Fibroblast of skin of right biceps (primary cell): ENCODE results near the gene ABLIM2.

Experiments used
- DNase-seq: peaks from one replicate; pipeline ENCODE4 v3.0.0-alpha.2; 2013

ABLIM2 gene

DNA sequence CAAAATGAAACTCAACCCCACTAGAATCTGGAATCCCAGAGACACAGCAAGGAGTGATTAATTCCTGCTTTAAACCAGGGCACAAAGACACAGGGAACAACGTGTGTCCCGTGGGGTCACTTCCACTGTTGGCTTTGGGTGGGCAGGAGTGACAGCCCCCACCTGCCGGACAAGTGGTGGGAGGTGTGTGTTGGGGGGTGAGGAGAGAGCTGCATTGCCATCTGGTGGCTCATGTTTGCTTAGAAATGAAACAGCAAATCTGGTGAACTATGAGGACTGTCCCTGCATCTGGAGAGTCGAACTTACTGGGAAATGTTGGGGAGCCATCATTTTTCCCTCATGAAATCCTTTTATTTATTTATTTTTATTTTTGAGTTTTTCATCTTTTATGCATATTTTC lies 143.1 kb downstream of the ABLIM2 start:
- peak; percentile 8 for DNase-seq

DNA sequence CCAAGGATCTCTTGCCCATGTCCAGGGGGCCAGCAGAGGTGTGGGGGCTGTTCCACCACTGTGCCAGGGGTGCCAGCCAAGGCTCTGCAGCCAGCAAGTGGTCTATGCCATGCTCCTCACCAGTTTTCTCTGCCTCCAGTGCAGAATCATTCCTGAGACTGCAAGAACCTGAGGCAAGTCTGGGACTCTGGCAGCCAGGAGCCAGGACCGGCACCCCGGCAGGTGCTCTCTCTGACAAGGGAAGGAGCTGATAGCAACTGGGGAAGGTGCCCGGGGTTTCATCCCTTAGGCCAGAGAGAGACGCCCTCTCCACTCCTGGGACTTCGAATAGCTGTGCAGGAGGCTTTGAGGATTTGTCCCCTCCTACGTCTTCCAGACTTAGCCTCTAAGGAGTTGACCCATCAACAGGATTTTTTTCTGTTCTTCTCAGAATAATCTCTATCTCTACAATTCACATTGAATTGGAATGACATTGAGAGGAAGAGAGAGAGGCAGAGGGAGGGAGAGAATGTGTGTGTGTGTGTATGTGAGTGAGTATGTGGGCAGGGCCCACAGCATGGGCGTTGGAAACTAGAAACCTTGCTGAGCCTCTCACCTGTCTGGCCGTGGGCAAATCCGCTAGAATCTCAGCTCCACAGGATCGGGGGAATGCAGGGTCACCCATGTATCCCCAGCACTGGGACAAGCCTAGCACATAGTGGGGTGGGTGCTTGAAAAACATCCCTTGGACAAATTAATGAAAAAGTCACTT lies 144.5 kb downstream of the ABLIM2 start:
- DNase-seq: no peak

GRCh38 chr4:8012517-8012916 lies 146.1 kb downstream of the ABLIM2 start:
- no peak for DNase-seq

GRCh38 chr4:8010618-8011017 lies 148.0 kb downstream of the ABLIM2 start:
- peak; percentile 66 for DNase-seq

DNA sequence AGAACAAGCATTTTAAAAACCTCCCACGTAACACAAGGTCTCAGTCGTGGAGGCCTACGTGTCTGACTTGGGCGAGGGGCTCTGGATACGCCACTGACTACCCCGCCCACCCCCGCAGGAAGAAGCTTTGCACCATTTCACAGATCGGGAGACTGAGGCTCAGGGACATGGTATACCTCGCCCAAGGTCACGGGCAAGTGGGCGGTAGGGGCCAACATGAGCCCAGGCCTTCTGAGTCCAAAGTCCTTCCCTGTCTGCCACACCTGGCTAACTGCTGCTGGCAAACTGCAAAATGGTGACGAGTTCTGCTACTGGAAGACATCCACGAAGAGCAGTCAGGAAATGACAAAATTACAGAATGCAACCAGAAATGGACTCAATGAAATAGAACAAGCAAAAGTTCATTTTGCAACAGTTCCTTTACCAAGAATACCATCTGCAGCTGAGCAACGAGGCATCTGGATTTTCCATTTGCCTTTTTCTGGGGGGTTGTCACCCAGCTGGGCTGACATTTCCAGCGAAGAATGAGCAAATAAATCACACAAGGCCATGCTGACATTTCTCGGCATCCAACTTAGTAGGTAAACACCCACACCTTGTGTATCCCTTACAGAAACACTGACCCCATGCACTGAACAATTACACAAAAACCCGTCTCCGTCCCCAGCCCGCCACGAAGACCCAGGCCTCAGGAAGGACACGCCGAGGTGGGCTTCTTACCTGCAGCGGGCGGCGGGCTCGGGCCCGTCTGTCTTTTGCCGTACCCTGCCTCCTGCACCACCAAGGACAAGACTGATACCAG lies 148.7 kb downstream of the ABLIM2 start:
- DNase-seq: no peak

GRCh38 chr4:8009097-8009496 lies 149.5 kb downstream of the ABLIM2 start:
- DNase-seq: no peak

DNA sequence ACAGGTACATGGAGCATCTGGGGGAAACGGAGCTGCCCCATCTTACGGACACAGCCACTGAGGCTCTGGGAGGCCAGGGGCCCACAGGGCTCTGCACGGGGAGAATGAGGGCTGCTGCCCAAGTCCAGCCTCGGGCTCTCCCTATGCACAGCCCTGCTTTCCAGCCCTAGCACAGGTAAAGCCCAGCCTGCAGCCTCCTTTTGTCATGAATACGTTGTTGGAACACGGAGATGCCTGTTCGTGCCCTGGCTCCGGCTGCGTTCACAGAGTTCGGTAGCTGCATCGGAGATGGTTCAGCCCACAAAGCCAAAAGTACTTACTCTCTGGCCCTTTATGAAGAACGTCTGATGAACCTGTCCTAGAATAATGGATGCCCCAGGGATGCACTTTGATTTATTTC lies 150.2 kb downstream of the ABLIM2 start:
- DNase-seq: no peak

- DNase-seq: no peak
These were observed 151.0 kb downstream of the ABLIM2 start for GRCh38 chr4:8007581-8007980.

GRCh38 chr4:8006471-8006870 lies 152.1 kb downstream of the ABLIM2 start:
- DNase-seq: no peak

DNA sequence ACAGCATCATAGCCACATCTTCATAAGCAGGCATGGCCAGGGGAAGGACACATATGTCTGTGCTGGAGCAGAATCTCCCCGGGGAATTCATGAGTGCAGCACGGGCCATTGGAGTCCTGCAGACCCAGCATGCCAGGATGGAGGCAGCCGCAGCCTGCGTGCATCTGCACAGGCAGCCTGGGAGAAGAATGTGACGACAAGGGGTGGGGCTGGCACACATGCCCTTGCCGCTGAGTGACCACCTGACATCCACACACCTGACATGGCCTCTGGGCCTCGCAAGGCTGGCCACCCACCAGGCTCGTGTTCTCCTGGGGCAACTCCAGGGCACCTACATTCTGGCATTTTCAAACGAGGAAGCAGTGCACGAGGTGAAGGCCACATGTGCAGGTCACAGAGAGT lies 152.8 kb downstream of the ABLIM2 start:
- no peak for DNase-seq

DNA sequence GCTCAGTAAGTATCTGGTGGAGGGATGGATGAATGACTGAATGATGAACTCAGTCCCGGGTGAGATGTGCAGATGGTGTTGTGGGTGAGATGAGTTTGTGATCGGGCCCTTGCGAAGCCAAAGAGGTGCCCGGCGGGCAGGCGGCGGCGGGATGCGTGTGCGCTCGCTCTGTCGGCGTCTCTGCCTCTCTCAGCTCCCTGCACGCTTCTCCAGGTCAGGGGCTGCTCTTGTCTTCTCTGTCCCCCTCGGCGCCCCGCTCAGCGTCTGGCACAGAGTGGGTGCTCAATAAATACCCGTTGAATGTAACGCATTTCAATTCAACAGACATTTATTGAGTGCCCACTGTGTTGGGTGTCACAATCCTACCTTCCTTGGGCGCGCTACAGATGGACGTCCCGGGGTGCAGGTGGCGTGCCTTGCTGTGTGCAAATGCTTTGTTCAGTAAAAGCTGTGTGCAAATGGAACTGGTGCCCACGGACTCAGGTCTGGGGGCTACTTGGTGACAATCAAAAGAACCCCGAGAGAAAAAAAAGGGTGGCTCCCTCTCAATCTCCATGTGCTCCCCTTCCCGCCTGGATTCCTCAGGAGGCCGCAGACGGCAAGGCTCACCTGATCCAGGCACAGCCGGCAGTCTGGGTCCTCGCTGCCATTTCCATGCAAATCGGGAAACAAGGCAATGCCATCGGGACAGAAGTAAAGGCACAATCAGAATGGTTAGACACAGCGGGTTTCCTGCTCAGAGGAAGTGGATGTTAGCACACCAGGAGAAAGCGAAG lies 153.4 kb downstream of the ABLIM2 start:
- no peak for DNase-seq

DNA sequence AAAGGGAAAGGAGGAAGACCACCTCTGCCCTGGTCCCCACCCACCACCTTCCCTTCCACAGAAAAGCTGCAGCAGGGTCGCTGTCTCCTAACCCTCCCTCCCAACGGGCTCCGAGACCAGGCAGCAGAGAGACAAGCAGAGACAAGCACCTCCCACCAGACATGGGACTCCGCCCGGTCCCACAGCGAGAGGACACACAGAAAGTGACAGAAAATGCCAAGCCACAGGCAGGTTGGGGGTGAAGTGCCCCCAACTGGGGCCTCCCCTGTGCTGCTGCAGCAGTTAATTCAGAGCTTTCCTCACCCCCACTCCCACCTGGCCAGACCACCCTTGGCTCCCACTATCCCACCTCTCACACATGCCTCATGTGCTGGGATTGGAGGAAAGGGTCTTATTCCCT lies 154.5 kb downstream of the ABLIM2 start:
- DNase-seq: no peak

DNA sequence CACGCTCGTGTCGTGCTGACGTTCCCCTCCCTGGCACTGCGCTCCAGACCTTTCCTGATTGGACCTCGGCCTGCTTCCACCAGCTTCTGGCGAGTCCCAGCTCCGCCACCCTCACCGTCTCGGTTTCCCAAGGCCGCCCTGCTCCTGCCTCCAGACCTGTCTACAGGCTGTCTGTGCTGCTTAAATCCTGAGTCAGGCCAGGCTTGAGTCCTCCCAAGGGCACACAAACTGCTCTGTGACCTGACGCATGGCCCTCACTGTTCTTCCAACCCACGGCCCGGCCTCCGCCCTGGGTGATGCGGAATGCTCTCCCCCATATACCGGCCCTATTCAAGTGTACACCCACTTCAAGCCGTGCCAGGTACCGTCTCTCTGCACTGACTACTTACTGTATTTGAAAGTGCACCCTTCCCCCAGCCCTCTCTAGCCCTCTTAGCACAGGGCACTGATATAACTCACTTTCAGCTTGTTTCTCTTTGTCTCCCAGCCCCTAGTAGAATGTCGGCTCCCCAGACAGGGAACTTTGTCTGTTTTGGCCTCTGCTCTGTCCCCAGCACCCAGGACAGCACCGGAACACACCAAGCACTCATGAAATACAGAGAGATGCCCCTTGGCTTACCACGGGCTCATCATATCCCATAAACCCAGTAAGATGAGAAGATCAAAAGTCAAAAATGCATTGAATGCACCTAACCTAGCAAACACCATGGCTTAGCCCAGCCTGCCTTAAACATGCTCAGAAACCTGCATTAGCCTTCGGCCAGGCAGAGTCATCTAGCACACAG lies 155.9 kb downstream of the ABLIM2 start:
- DNase-seq: no peak

GRCh38 chr4:8001564-8002355 lies 156.9 kb downstream of the ABLIM2 start:
- no peak for DNase-seq

- DNase-seq: no peak
These were observed 157.7 kb downstream of the ABLIM2 start for GRCh38 chr4:8000721-8001491.

DNA sequence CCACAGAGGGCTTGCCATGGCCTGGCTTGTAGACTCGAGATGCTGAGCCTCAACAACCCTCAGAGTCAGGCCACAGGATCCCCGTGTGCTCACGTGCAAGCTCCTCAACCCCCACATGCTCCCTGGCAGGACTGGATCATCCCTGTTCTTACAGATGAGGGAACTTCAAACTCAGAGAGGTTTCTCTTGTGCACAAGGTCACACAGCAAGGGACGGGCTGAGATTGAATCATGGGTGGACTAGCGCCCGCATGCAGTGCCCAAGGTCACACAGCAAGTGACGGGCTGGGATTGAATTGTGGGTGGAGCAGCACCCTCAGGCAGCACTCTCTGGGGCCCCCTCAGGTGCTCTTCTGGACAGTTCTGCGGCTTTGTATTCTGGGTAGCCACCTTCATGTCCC lies 158.4 kb downstream of the ABLIM2 start:
- no peak for DNase-seq

- DNase-seq: no peak
These were observed 158.9 kb downstream of the ABLIM2 start for GRCh38 chr4:7999695-8000094.

DNA sequence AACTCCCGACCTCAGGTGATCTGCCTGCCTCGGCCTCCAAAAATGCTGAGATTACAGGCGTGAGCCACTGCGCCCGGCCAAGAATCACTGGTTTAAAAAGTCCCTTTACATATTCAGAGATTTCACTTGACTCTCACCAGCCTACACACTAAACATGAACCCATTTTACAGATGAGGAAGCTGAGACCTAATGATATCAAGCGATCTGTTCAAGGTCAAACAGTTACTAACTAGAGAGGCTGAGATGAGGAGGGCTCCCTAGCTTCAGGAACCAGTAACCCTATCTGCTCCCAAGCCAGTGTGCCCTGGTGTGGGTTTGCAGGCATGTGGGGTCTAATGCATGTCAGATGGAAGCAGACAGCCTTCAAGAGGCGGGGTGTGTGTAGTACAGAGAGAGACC lies 159.3 kb downstream of the ABLIM2 start:
- DNase-seq: no peak

GRCh38 chr4:7998447-7998846 lies 160.2 kb downstream of the ABLIM2 start:
- no peak for DNase-seq

GRCh38 chr4:7995866-7996265 lies 162.7 kb downstream of the ABLIM2 start:
- DNase-seq: no peak

- no peak for DNase-seq
These were observed 163.5 kb downstream of the ABLIM2 start for GRCh38 chr4:7995135-7995534.
